ENCODE results near the gene SHROOM3.

The SHROOM3 gene

DNA sequence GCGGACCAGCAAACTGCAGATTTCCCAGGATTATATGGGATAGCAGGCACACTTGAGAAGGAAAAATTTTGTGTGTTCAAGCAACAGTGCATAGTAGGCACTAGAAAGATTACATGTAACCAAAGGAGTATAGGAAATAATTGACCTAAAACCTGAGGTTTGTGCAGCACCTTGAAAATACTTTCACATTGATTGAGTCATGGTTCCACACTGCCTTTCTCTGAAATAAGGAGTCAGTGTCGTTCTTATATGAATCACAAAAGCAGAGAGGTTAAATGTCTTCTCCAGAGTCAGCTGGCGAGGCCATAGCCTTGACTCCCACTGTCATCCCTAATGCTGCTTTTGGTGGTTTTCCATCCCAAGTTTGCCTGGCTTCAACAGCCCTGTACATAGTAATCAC lies 324.0 kb downstream of the SHROOM3 start:
- DNase-seq, result no peak

DNA sequence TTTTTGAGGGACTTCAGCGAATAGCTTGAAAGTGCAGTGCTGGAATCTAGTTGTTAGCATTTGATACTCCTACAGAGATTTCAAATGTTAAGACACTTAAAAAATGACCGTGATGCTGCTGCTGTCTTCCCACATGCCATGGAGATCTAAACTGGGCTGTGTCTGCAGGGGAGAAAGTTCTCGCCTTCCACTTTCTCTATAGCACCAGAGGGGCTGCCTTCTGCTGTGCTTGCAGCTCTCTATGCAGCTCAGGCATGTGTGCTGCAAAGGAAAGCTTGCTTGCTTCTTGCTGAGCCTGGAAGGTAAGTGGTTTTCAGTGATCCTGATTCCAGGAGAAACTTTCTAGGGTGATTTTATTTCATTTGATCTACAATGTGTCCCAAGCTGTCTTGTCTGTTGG lies 325.2 kb downstream of the SHROOM3 start:
- no peak for DNase-seq

DNA sequence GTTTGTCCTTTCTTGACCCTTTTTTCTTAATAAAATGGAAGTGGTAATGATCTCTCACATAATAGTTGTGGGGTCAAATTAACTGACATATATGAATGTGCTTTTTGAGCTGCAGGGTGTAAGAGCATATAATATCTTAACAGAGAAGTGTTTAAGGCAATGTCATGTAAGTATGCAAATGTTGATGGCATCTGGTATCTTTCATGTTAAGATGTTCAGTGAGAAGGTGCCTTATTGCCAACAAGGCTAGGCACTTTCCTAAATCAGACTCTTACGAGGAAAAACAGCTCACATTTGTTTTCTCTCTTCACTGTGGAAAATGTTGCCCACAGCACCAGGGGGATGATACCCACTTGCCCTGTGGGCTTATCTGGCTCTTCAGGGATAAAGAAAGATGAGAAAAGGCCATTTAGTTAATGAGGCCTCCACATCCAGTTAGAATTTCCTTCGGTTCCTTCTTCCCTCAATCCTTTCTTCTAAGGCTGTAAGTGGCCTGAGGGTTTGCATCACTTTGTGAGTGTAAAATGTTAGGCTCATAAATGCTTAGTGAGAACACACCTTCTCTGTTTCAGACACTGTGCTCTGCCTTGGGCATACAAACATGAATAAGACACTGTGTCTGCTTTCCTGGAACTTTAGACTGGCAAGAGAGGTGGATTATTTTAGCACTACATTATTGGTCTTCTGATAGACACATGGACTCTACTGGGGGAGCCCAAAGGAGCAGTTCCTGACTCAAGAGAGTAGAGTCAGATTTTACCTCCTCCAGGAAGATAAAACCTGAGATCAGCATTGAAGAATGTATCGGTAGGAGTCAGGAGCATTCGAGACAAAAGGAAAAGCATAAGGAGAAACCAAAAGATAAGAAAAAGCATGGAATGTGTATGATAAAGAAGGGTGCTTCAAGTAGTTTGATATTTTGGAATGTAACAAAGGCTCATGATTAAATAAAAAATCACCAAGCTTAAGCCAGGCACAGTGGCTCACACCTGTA lies 327.4 kb downstream of the SHROOM3 start:
- no peak for DNase-seq

DNA sequence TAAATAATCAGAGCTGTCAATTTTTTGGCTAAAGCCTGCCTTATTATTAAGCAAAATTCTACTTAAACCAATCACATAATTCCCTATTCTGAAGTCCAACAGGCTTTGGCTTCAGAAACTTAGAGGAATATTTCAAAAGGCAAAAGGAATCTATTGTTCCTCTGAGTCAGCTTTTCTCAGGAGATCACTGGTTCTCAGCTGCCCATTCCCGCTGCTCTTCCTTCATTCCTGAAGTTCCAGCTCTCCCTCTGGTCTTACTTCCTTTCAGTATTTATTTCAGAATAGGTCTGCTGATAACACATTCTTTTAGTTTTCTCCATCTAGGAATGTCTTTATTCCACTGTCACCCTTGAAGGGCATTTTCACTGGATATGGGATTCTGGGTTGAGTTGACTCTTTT lies 329.2 kb downstream of the SHROOM3 start:
- no peak for DNase-seq

GRCh38 chr4:76765473-76766183 lies 330.6 kb downstream of the SHROOM3 start:
- no peak for DNase-seq

- no peak for DNase-seq
Measured at GRCh38 chr4:76767983-76768382, 333.0 kb downstream of the SHROOM3 start.

DNA sequence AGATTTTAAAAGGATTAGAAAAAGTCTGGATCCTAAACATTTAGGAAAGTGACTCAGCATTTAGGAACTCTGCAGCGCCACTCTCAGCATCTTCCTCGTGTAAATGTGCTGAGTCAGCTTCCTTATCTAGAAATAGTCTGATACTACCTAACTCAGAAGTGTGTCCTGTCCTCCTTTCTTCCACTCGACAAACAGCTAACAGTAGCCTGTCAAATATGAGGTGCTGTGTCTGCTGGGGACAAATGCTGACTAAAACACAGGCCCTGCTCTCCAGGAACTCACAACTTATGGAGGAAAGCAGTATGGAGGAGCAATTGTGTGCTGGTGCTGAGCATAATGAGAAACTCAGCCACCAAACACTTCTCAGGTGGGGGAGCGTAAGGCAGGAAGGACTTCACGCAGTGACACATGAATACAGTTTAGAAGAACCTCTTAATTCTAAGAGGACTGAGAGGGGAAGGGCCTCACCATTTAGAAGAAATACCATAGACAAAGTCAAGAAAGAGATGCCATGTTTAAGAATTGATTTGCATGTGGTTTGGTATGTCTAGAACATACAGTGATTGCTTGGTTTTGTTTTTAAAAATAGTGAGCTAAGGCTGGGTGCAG lies 337.6 kb downstream of the SHROOM3 start:
- DNase-seq, result no peak

DNA sequence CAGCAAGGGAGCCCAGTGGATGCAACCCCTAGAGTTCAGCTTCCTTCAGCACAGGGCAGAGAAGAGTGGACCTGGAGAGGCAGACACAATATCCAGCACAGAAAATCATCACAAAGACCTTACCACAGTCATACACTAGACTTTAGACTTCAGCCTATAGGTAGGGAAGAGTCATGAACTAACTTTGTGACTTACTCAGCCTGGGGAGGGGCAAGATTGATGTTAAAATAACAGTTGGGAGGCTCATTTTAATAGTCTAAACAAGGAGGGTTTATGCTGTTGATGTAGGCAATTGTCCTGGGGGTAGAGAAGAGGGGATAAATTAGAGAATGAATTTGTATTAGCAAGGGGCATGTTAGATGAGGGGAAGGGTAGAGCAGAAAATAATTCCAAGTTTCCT lies 338.7 kb downstream of the SHROOM3 start:
- DNase-seq, result no peak

GRCh38 chr4:76779740-76780459 lies 344.9 kb downstream of the SHROOM3 start:
- no peak for DNase-seq

GRCh38 chr4:76780781-76781697 lies 346.0 kb downstream of the SHROOM3 start:
- DNase-seq, result no peak

- DNase-seq, result no peak
Measured at GRCh38 chr4:76781698-76782595, 346.9 kb downstream of the SHROOM3 start.

GRCh38 chr4:76782837-76783236 lies 347.8 kb downstream of the SHROOM3 start:
- no peak for DNase-seq

DNA sequence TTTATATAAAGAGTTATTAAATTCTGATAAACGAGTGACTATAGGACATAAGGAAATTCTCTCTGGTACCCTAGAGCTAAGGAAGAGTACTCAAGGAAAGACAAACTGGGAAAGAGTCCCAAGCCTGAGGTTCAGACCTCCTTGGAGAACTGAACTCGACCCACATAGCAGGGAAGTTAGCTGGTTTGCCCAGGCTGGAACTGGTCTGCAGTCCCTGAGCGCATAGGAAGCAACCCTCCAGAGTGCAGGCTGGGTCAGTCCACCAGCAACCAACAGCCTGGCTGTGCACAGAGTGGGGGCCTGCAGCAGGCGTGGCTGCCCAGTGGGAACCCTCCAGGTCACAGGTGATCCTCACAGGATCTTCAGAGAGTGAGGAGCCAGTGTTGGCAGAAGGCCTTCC lies 348.8 kb downstream of the SHROOM3 start:
- DNase-seq, result no peak

DNA sequence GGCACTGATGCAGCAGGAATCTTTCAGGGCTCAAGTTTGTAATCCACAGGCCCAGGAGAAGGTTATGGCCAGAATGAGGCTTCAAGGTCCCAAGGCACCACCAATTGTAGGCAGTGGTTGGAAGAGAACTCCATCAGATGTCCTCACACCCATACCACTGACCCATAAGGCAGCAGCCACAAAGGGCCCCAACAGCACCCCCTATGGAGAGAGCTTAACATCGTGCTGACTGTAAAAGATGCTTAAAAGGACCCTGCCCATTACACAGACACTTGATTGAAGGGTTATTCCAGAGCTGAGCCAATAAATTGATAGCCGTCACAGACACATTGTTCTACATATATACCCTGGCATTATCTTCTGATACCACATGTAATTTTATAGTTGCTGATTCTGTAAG lies 349.2 kb downstream of the SHROOM3 start:
- no peak for DNase-seq

DNA sequence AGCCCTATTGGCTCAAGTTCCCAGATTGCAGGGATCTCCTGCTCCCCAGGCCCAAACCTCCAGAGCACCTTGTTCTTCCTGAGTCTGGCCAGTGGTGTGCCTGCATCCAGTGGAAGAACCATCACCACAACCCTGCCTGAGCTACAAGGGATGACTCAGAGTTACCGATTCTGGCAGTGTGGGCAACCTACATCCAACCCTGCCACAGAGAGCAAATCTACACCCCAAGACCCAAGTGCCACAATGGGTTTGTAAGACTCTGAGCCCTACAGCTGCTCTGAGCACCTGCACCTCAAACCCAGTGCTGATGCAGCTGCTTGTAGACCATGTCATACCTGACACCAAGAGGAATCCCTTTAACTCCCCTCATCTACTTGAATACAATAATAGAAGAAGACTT lies 352.9 kb downstream of the SHROOM3 start:
- DNase-seq, result no peak

GRCh38 chr4:76790377-76790776 lies 355.3 kb downstream of the SHROOM3 start:
- DNase-seq, result no peak

DNA sequence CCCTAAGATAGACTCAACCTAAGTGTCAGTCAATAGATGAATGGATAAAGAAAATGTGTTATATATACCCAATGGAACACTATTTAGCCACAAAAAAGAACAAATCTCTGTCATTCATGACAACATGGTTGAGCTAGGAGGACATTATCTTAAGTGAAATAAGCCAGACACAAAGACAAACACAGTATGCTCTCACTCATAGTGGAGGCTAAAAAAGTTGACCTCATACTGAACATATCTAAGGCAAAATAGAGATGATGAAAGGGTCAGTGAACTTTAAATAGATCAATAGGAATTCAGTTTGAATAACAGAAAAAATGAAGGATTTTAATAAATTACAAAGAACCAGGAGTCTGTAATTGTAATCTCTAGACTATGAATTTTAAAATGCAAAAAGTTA lies 356.4 kb downstream of the SHROOM3 start:
- no peak for DNase-seq

GRCh38 chr4:76792418-76792817 lies 357.4 kb downstream of the SHROOM3 start:
- no peak for DNase-seq

DNA sequence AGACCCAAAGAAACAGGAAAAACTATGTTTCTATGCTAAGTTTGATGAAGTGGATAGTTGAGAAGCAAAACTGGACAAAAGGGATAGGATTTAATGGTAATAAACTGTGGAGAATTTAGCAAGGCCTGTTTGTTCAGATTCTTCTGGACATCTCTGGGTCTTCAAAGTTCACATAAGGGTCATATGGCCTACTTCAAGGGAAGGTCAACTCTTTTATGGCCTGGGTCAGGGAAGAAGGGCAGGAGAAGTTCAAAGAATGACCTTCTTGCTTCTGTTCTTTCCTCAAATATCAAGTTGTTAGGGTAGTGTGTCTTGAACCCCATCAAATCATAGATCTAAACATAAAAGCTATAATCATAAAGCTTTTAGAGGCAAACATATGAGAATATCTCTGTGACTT lies 360.2 kb downstream of the SHROOM3 start:
- DNase-seq, result no peak

GRCh38 chr4:76799140-76799539 lies 364.1 kb downstream of the SHROOM3 start:
- no peak for DNase-seq

GRCh38 chr4:76799718-76800117 lies 364.7 kb downstream of the SHROOM3 start:
- no peak for DNase-seq

All from activated CD8-positive, alpha-beta memory T cell treated with anti-CD3 and anti-CD28 coated beads, Interleukin-2, amount 50 U/mL, for 4 hours (primary cell).